ENCODE results near the gene SMC5. TPM values are rescaled to one million over a fixed set of nuclear protein-coding genes. Genes with fewer than 3 reads are reported as not detected.

Gene SMC5
- total RNA-seq (2022): 29.8 and 31.9 TPM in 2 replicates
- percentile 94 among the genes with signal in this experiment for Bru-seq, nascent RNA
- percentile 89 among the genes with signal in this experiment for BruChase-seq, experiment 1, labeled RNA remaining after a 6-hour chase
- BruChase-seq, experiment 2, labeled RNA remaining after a 2-hour chase: percentile 92 among the genes with signal in this experiment
- long read RNA-seq, full-length matches to known transcripts: 11 of 36 reads
- long read RNA-seq, partial matches to known transcripts: 2 of 36 reads
- long read RNA-seq, other reads (novel, unspliced or antisense): 23 of 36 reads

DNA sequence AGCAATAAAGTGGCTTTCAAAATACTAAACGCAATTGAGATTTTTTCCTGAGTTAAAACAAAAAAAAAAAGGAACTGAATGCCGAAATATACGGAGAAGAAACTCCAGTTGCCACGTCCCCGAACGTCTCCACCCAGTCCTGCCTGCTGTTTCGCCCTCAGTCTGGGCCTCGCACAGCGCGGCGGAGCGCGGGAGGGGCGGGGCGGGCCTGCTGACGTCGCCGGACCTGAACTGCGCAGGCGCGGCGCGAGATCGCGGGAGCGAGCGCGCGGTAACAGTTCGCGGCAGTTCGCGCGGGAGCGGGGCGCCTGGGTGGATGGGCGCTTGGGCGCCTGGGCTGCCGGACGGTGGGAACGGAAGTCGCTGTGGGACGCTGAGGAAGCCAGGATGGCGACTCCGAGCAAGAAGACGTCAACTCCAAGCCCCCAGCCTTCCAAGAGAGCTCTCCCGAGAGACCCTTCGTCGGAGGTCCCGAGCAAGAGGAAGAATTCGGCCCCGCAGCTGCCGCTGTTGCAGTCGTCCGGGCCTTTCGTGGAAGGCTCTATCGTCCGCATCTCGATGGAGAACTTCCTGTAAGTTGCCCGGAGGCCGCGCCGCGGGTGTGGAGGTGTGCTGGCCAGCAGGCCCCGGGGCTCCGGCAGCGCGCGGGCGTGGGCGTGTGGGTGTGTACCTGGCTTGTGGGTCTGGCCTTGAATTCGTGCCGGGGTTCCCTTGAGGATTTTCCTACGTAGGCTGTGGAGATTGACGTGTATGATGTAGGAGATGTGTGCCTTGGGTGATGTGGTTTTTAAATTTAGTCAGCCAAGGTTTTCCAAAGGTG is at the start of gene SMC5:
Gene SMC5, plus strand, starts transcription at position 287 of the 820 bp plus-strand sequence. Its CDS starts 101 bp downstream, at position 388.
- BruUV-seq (replicated peaks): no TSS peak
- Mint-ChIP-seq H3K4me3 (ENCODE audit: unreplicated experiment) (peak within 1 kb of the TSS; percentile 97), H3K9me3 (ENCODE audit: unreplicated experiment) (no peaks in the 10 kb centered on the region), H3K36me3 (ENCODE audit: insufficient read depth, unreplicated experiment) (peaks cover 28% of the 10 kb centered on the region), H3K27ac (ENCODE audit: low read depth, unreplicated experiment) (peak within 1 kb of the TSS; percentile 99), H3K27me3 (ENCODE audit: insufficient read depth, unreplicated experiment) (no peaks in the 10 kb centered on the region), H3K4me1 (ENCODE audit: insufficient read depth, unreplicated experiment) (peaks cover 63% of the 10 kb centered on the region)
- TF ChIP-seq, protein P1, sequence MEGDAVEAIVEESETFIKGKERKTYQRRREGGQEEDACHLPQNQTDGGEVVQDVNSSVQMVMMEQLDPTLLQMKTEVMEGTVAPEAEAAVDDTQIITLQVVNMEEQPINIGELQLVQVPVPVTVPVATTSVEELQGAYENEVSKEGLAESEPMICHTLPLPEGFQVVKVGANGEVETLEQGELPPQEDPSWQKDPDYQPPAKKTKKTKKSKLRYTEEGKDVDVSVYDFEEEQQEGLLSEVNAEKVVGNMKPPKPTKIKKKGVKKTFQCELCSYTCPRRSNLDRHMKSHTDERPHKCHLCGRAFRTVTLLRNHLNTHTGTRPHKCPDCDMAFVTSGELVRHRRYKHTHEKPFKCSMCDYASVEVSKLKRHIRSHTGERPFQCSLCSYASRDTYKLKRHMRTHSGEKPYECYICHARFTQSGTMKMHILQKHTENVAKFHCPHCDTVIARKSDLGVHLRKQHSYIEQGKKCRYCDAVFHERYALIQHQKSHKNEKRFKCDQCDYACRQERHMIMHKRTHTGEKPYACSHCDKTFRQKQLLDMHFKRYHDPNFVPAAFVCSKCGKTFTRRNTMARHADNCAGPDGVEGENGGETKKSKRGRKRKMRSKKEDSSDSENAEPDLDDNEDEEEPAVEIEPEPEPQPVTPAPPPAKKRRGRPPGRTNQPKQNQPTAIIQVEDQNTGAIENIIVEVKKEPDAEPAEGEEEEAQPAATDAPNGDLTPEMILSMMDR (IDR thresholded peaks at IDR 0.05; ENCODE audit: unreplicated experiment): no peak
- peak; percentile 90 for DNase-seq (ENCODE audit: unreplicated experiment)
- intact Hi-C loops (cut with micrococcal nuclease): loop anchor here (1.0 to 10.0 kb wide), 4 partner anchors 158 to 494 kb away; partner anchors contain the start of gene PTAR1
- CTCF ChIA-PET: interaction anchor here (0.7 to 3.5 kb wide), 6 partner anchors 28 to 182 kb away, joined by 3 to 16 read pairs (median 3); no protein-coding TSS in a partner anchor
- POLR2A ChIA-PET: interaction anchor here (0.9 to 4.9 kb wide), 14 partner anchors 8 to 1083 kb away, joined by 3 to 54 read pairs (median 6); partner anchors contain the start of genes KLF9 and PTAR1

GRCh38 chr9:70217029-70217428 is 41.7 kb upstream of the SMC5 start:
- no peak for DNase-seq (ENCODE audit: unreplicated experiment)
- Mint-ChIP-seq H3K27me3 (ENCODE audit: insufficient read depth, unreplicated experiment) (no peaks in the 10 kb centered on the region), H3K9me3 (ENCODE audit: unreplicated experiment) (peaks cover 12% of the 10 kb centered on the region), H3K36me3 (ENCODE audit: insufficient read depth, unreplicated experiment) (peaks cover 7% of the 10 kb centered on the region), H3K27ac (ENCODE audit: low read depth, unreplicated experiment) (no peak overlapping the region), H3K4me3 (ENCODE audit: unreplicated experiment) (no peak overlapping the region), H3K4me1 (ENCODE audit: insufficient read depth, unreplicated experiment) (no peaks in the 10 kb centered on the region)
- intact Hi-C loops (cut with micrococcal nuclease): no loop called here
- no TSS peak for BruUV-seq (replicated peaks)
- TF ChIP-seq, protein P1 (IDR thresholded peaks at IDR 0.05; ENCODE audit: unreplicated experiment): no peak
- ChIA-PET CTCF (no interaction called here), POLR2A (interaction anchor here (0.7 kb wide), 1 partner anchor 16 kb away, joined by 3 read pairs; no protein-coding TSS in a partner anchor)

DNA sequence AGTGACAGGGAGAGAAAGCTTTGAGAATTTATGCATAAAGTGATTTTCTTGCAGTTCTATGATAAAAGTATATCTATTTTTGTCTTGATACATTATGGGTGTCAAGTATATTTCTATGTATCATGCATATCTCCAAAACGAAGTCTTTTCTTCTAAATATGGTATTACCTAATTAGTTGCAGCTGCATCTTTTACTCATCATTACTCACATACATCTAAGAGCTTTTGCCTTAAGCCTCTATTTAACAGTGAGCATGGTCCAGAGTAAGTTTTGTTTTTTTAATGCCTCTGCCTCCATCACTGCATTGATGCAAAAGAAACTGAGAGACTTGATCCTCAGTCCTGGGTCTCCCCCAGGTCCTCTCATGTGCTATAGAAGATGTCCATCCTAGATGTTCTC is 40.0 kb upstream of the SMC5 start:
- peaks cover 11% of the 10 kb centered on the region for H3K9me3 Mint-ChIP-seq (ENCODE audit: unreplicated experiment)
- DNase-seq (ENCODE audit: unreplicated experiment): no peak
- no peaks in the 10 kb centered on the region for H3K4me1 Mint-ChIP-seq (ENCODE audit: insufficient read depth, unreplicated experiment)
- intact Hi-C loops (cut with micrococcal nuclease): no loop called here
- ChIA-PET POLR2A (no interaction called here), CTCF (interaction anchor here (0.6 to 0.9 kb wide), 4 partner anchors 12 to 45 kb away, joined by 3 read pairs; no protein-coding TSS in a partner anchor)
- H3K27me3 Mint-ChIP-seq (ENCODE audit: insufficient read depth, unreplicated experiment): no peaks in the 10 kb centered on the region
- no peak overlapping the region for H3K27ac Mint-ChIP-seq (ENCODE audit: low read depth, unreplicated experiment)
- no TSS peak for BruUV-seq (replicated peaks)
- TF ChIP-seq, protein P1 (IDR thresholded peaks at IDR 0.05; ENCODE audit: unreplicated experiment): no peak
- peaks cover 7% of the 10 kb centered on the region for H3K36me3 Mint-ChIP-seq (ENCODE audit: insufficient read depth, unreplicated experiment)
- no peak overlapping the region for H3K4me3 Mint-ChIP-seq (ENCODE audit: unreplicated experiment)

GRCh38 chr9:70220216-70220615 is 38.6 kb upstream of the SMC5 start:
- Mint-ChIP-seq H3K4me3 (ENCODE audit: unreplicated experiment) (no peak overlapping the region), H3K27me3 (ENCODE audit: insufficient read depth, unreplicated experiment) (no peaks in the 10 kb centered on the region), H3K36me3 (ENCODE audit: insufficient read depth, unreplicated experiment) (peaks cover 3% of the 10 kb centered on the region), H3K27ac (ENCODE audit: low read depth, unreplicated experiment) (no peak overlapping the region), H3K4me1 (ENCODE audit: insufficient read depth, unreplicated experiment) (no peaks in the 10 kb centered on the region), H3K9me3 (ENCODE audit: unreplicated experiment) (no peaks in the 10 kb centered on the region)
- CTCF ChIA-PET: interaction anchor here (1.0 kb wide), 1 partner anchor 15 kb away, joined by 5 read pairs; no protein-coding TSS in a partner anchor
- POLR2A ChIA-PET: no interaction called here
- no TSS peak for BruUV-seq (replicated peaks)
- TF ChIP-seq, protein P1 (IDR thresholded peaks at IDR 0.05; ENCODE audit: unreplicated experiment): no peak
- no peak for DNase-seq (ENCODE audit: unreplicated experiment)
- intact Hi-C loops (cut with micrococcal nuclease): no loop called here

All from MCF 10A (cell line).